GM21528 (cell line): ENCODE results near the gene TEX48.

Source experiments
- ATAC-seq: cut with Tn5 transposase; IDR thresholded peaks from one replicate; pipeline ENCODE4 v1.9.1; 2021; ENCODE audit warnings: mild to moderate bottlenecking, moderate library complexity; ENCODE audit not compliant: unreplicated experiment, low FRiP score

TEX48 gene

GRCh38 chr9:114681594-114682332, at the start of gene TEX48:
TSS of gene TEX48 (minus strand) at chr9:114682192. CDS start at chr9:114671723, 10,469 bp downstream.
- ATAC-seq, result peak; percentile 83

- ATAC-seq, result no peak
These were observed 49.7 kb upstream of the TEX48 start for GRCh38 chr9:114731701-114732100.

- ATAC-seq, result no peak
These were observed 47.7 kb upstream of the TEX48 start for GRCh38 chr9:114729706-114730105.

- ATAC-seq, result no peak
These were observed 43.9 kb upstream of the TEX48 start for GRCh38 chr9:114725930-114726329.

- no peak for ATAC-seq
These were observed 42.8 kb upstream of the TEX48 start for GRCh38 chr9:114724744-114725143.

GRCh38 chr9:114723931-114724330, 41.9 kb upstream of the TEX48 start:
- no peak for ATAC-seq

- no peak for ATAC-seq
These were observed 41.1 kb upstream of the TEX48 start for GRCh38 chr9:114722937-114723620.

- no peak for ATAC-seq
These were observed 40.2 kb upstream of the TEX48 start for GRCh38 chr9:114722081-114722621.

GRCh38 chr9:114721491-114722079, 39.6 kb upstream of the TEX48 start:
- ATAC-seq, result no peak

GRCh38 chr9:114720086-114720676, 38.2 kb upstream of the TEX48 start:
- no peak for ATAC-seq

GRCh38 chr9:114719290-114719689, 37.3 kb upstream of the TEX48 start:
- no peak for ATAC-seq

- ATAC-seq, result no peak
These were observed 36.8 kb upstream of the TEX48 start for GRCh38 chr9:114718801-114719221.

GRCh38 chr9:114717908-114718486, 36.0 kb upstream of the TEX48 start:
- no peak for ATAC-seq

- no peak for ATAC-seq
These were observed 27.6 kb upstream of the TEX48 start for GRCh38 chr9:114709636-114710035.

GRCh38 chr9:114706711-114707110, 24.7 kb upstream of the TEX48 start:
- no peak for ATAC-seq

- ATAC-seq, result no peak
These were observed 20.0 kb upstream of the TEX48 start for GRCh38 chr9:114701988-114702387.

GRCh38 chr9:114697951-114698351, 16.0 kb upstream of the TEX48 start:
- ATAC-seq, result peak; percentile 38

- ATAC-seq, result peak; percentile 70
These were observed 15.0 kb upstream of the TEX48 start for GRCh38 chr9:114696814-114697544.

- ATAC-seq, result no peak
These were observed 14.0 kb upstream of the TEX48 start for GRCh38 chr9:114695948-114696347.

GRCh38 chr9:114694719-114695269, 12.8 kb upstream of the TEX48 start:
- ATAC-seq, result peak; percentile 38
